ENCODE data around the gene IQSEC3. TPM values are rescaled to one million over a fixed set of nuclear protein-coding genes. Genes with fewer than 3 reads are reported as not detected.

IQSEC3 gene
- total RNA-seq, 4 donors from 2014 or later, result 1.3 to 4.4 (median 3.3) TPM

DNA sequence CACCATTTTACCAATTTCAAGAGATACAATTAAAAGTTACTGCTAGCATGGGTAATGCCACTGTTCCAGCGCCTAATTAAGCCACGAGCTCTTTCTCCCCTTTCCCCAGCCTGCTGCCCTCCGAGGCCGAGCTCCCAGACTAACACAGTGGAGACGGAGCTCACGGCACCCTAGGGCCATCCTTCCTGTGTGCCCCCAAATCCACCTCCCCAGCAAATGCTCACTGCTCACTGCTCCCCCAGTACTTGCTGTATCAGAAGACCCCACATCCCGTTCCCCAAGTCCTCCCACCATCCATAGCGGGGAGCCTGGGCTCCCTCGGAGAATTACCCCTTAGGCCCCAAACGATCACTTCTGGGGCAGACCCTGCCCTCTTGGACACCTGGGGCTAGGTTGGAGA lies 104.7 kb downstream of the IQSEC3 start:
- no peak for ATAC-seq (ENCODE audit: low FRiP score)
- no peak for DNase-seq (ENCODE audit: low spot score)
- TF ChIP-seq, protein P1, sequence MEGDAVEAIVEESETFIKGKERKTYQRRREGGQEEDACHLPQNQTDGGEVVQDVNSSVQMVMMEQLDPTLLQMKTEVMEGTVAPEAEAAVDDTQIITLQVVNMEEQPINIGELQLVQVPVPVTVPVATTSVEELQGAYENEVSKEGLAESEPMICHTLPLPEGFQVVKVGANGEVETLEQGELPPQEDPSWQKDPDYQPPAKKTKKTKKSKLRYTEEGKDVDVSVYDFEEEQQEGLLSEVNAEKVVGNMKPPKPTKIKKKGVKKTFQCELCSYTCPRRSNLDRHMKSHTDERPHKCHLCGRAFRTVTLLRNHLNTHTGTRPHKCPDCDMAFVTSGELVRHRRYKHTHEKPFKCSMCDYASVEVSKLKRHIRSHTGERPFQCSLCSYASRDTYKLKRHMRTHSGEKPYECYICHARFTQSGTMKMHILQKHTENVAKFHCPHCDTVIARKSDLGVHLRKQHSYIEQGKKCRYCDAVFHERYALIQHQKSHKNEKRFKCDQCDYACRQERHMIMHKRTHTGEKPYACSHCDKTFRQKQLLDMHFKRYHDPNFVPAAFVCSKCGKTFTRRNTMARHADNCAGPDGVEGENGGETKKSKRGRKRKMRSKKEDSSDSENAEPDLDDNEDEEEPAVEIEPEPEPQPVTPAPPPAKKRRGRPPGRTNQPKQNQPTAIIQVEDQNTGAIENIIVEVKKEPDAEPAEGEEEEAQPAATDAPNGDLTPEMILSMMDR (IDR thresholded peaks at IDR 0.05), result no peak

DNA sequence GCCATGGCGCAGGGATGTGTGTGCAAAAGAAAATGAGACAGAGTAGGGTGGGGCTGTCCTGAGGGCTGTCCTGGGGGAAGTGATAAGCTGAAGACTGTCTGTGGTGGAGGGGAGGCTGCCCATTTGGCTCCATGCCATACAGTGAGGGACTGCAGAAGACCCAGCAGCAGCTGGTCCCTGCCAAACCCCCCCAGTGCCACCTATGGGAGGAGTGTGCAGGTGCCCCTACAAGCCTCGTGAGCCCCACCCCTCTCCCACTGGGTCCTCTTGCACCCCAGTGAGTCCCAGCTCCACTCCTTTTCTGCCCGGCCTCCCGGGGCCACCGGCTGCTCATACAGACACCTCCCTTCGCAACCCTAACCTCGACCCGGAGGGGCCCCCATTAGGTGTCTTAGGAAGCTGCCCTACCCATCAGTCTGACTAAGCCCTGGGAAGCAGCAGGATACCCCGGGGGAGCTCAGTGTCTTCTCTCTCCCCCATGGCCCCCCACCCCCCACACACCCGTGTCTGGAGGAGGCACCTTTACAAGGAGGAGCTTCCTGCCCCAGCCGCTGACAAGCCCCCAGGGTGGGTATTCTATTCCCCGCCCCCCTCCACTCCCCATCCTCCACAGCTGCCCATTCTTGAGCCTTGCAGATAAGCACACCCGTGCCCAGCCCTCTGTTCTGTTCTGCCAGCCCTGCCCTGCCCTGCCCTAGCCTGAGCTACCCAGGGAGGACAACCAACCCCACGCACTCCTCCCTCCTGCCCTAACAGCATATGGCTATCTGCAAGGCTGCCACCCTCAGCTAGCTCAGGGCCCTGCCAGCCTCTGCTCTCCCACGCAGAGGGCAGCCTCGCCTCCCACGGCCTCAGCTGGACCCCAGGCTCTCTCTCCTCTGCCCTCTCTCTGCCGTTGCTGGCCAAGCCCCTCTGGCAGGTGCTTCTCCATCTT lies 105.4 kb downstream of the IQSEC3 start:
- no peak for DNase-seq (ENCODE audit: low spot score)
- peak; percentile 26 for ATAC-seq (ENCODE audit: low FRiP score)
- TF ChIP-seq, protein P1 (IDR thresholded peaks at IDR 0.05), result no peak

DNA sequence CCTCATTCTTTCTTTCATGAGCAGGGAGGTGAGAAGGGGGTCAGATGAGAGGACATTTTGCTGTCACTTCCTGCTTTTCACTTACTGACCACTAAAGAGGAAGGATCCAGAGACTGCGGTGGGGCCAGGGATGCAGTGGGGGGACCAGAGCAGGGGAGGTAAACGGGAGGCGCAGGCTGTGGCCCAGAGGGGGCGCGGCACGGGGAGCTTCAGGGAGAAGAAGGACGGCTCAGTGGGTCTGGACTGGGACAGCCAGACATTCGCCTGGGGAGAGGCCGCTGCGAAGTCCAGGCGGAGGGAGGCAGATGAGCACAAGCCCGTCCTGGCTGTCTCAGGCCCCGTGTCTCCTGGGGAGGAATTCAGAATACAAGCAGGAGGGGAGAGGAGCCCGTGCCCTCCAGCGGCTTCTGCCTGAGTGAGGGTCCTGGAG lies 106.2 kb downstream of the IQSEC3 start:
- no peak for ATAC-seq (ENCODE audit: low FRiP score)
- DNase-seq (ENCODE audit: low spot score), result no peak
- TF ChIP-seq, protein P1 (IDR thresholded peaks at IDR 0.05), result no peak

DNA sequence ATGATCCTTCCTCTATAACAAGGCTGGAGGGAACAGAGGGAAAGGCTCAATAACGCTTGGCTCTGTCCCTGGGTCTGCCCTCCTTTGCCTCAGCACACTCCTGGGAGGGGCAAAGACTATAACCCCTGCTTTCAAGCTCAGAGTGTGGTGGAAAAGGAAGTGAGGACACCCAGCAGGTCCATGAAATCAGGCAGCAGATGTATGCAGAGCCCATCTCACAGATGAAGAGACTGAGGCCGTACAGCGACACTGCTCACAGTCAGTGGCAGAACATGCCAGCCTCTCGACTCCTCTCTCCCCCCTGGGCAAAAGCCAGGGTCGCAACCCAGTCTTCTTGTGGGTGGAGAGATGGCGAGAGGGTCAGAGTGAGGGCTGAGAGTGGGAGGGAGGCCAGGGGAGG lies 107.6 kb downstream of the IQSEC3 start:
- ATAC-seq (ENCODE audit: low FRiP score) (no peak), DNase-seq (ENCODE audit: low spot score) (no peak)
- TF ChIP-seq, protein P1 (IDR thresholded peaks at IDR 0.05), result no peak

DNA sequence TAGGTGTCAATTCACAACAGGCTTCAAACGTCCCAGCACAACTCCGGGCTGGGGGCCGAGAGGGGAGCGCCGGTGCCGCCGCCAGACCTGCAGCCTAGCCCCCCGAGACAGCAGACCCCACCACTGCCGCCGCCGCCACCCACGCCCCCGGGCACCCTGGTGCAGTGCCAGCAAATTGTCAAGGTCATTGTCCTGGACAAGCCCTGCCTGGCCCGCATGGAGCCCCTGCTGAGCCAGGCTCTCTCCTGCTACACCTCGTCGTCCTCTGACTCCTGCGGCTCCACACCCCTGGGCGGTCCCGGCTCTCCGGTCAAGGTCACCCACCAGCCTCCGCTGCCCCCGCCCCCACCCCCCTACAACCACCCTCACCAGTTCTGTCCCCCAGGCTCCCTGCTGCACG lies 108.0 kb downstream of the IQSEC3 start:
- DNase-seq (ENCODE audit: low spot score) (no peak), ATAC-seq (ENCODE audit: low FRiP score) (no peak)
- TF ChIP-seq, protein P1 (IDR thresholded peaks at IDR 0.05), result no peak

DNA sequence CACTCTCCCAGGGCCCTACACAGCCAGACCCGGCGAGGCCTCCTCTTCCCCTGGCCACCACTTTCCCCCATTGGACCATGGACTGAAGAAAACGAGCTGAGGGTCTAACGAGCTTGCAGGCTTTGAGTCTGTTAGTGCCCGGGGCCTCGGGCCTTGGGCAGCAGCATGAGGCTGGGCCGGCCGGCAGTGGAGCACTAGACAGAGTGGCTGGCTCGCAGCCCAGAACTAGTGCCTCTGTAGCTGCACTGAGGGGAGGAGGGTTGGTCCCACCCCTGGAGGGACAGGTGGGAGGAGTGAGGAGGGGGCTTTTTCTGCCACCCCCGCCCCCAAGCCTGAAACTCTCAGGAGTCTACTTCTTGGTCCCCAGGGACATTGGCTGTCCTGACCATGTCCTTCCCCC lies 108.7 kb downstream of the IQSEC3 start:
- ATAC-seq (ENCODE audit: low FRiP score), result no peak
- TF ChIP-seq, protein P1 (IDR thresholded peaks at IDR 0.05), result no peak

DNA sequence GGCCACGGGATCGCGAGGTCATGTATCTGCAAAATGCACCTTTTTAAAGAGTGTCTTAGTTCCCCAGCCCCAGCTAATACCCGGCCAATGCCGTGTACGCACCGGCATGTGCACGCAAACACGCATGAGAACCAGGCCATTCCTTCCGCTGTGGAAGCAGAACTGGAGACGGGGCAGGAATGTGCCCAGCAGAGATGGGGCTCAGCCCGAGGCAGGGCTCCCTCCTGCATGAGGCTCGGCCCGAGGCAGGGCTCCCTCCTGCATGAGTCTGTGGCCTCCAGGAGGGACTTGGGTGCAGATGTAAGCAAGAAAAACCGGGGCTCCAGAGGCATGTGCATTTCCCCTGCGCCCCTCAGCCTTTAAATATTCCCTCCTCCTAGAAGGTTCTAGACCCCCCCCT lies 109.2 kb downstream of the IQSEC3 start:
- TF ChIP-seq, protein P1 (IDR thresholded peaks at IDR 0.05), result no peak
- DNase-seq (ENCODE audit: low spot score) (no peak), ATAC-seq (ENCODE audit: low FRiP score) (no peak)

More for the DNA sequence above, 108.7 kb downstream of the IQSEC3 start:
- DNase-seq (ENCODE audit: low spot score), result no peak
